A549 (cell line): ENCODE results near the gene ATXN7. TPM values are rescaled to one million over a fixed set of nuclear protein-coding genes. Genes with fewer than 3 reads are reported as not detected.

Experiments used
- ATAC-seq, 2 experiments: fragments of 200-7000 bp in 1 of 2; fragments of >200 bp in 1 of 2; cut with Nextera tagmentation in 1 of 2; cut with Tn5 transposase in 1 of 2; 3 replicates each; pipeline versions ENCODE4 v1.8.0 to v1.9.1; 2018 to 2020; ENCODE audit warnings: mild to moderate bottlenecking in 1 of 2, moderate library complexity in 1 of 2
- CTCF ChIA-PET: fragments of 300-600 bp; sonication (Branson Sonifier 250); formaldehyde crosslinking; extraction: SDS; loops from one replicate; lab custom pipeline; 2021; ENCODE audit warnings: antibody characterized with exemption, inconsistent platforms; lab: Yijun Ruan, JAX
- POLR2A ChIA-PET: fragments of 350-600 bp; formaldehyde crosslinking; extraction: SDS; loops from one replicate; lab custom pipeline; 2021; ENCODE audit warnings: antibody characterized with exemption, inconsistent platforms; lab: Yijun Ruan, JAX
- DNase-seq, 2 experiments: peaks; one replicate each; pipeline versions ENCODE4 v3.0.0 to v3.0.0-alpha.2; 2011 to 2016; ENCODE audit warnings: low read depth in 1 of 2, low spot score in 1 of 2
- FAIRE-seq: peaks from 2 replicates; lab custom pipeline; 2011; peaks lifted over from hg19 to GRCh38; lab: Jason Lieb, UNC
- H3K27ac ChIP-seq, 2 experiments: fragments of >200 bp; sonication (Bioruptor Twin); formaldehyde crosslinking; 3 replicates each; pipeline ENCODE4 v1.5.1; 2016 to 2017
- H3K4me1 ChIP-seq: fragments of >200 bp; sonication (Bioruptor Twin); formaldehyde crosslinking; 3 replicates; pipeline ENCODE4 v1.6.1; 2016
- H3K4me2 ChIP-seq: fragments of >200 bp; sonication (Bioruptor Twin); formaldehyde crosslinking; 3 replicates; pipeline ENCODE4 v1.6.1; 2016
- H3K4me3 ChIP-seq: fragments of >200 bp; sonication (Bioruptor Twin); formaldehyde crosslinking; 3 replicates; pipeline ENCODE4 v1.5.1; 2016
- H3K9me3 ChIP-seq: fragments of >200 bp; sonication (Bioruptor Twin); formaldehyde crosslinking; 3 replicates; pipeline ENCODE4 v1.6.1; 2016
- ATOH8 ChIP-seq: fragments of 250-450 bp; sonication (Bioruptor Pico); IDR thresholded peaks from 2 replicates; pipeline ENCODE4 v1.5.0; 2020; ENCODE audit warnings: low read depth, mild to moderate bottlenecking, moderate library complexity
- CBX2 ChIP-seq: fragments of 200-600 bp; sonication (generic); IDR thresholded peaks from 2 replicates; pipeline ENCODE4 v1.6.1; 2016; ENCODE audit warnings: low read depth, mild to moderate bottlenecking, borderline replicate concordance
- CHD2 ChIP-seq: fragments of 150-350 bp; IDR thresholded peaks from 2 replicates; pipeline ENCODE4 v1.6.1; 2014; ENCODE audit warnings: low read length; ENCODE audit not compliant: partially characterized antibody
- CHD4 ChIP-seq: fragments of 200-600 bp; sonication (generic); IDR thresholded peaks from 2 replicates; pipeline ENCODE4 v1.6.1; 2016; ENCODE audit warnings: antibody characterized with exemption, mild to moderate bottlenecking, borderline replicate concordance
- EHMT2 ChIP-seq: fragments of 200-600 bp; sonication (generic); IDR thresholded peaks from 2 replicates; pipeline ENCODE4 v1.6.1; 2016; ENCODE audit warnings: antibody characterized with exemption, low read depth, mild to moderate bottlenecking, moderate library complexity
- ESRRA ChIP-seq: fragments of 150-350 bp; IDR thresholded peaks from 2 replicates; pipeline ENCODE4 v1.6.1; 2014; ENCODE audit warnings: mild to moderate bottlenecking, low read length, borderline replicate concordance
- FOSB ChIP-seq: fragments of 250-450 bp; sonication (Bioruptor Pico); IDR thresholded peaks from 2 replicates; pipeline ENCODE4 v1.5.0; 2020; ENCODE audit warnings: mild to moderate bottlenecking, moderate library complexity
- HOXA7 ChIP-seq: fragments of 250-450 bp; sonication (Bioruptor Pico); IDR thresholded peaks from 2 replicates; pipeline ENCODE4 v1.5.0; 2020; ENCODE audit warnings: mild to moderate bottlenecking, moderate library complexity
- HOXB13 ChIP-seq: fragments of 250-450 bp; sonication (Bioruptor Pico); IDR thresholded peaks from 2 replicates; pipeline ENCODE4 v1.5.0; 2020; ENCODE audit warnings: low read depth, mild to moderate bottlenecking, moderate library complexity
- HOXB5 ChIP-seq: fragments of 250-450 bp; sonication (Bioruptor Pico); IDR thresholded peaks from 2 replicates; pipeline ENCODE4 v1.5.0; 2020; ENCODE audit warnings: mild to moderate bottlenecking, moderate library complexity
- JUN ChIP-seq, 2 experiments: fragments of >200 bp; sonication (Bioruptor Twin); formaldehyde crosslinking; IDR thresholded peaks; 2 replicates in 1 of 2; 3 replicates in 1 of 2; pipeline ENCODE4 v1.6.1; 2016 to 2017
- JUNB ChIP-seq: fragments of >200 bp; sonication (Bioruptor Twin); formaldehyde crosslinking; IDR thresholded peaks from 2 replicates; pipeline ENCODE4 v1.6.1; 2016
- KDM1A ChIP-seq: fragments of 200-600 bp; sonication (generic); IDR thresholded peaks from 2 replicates; pipeline ENCODE4 v1.6.1; 2016; ENCODE audit warnings: low read depth, mild to moderate bottlenecking
- KDM5A ChIP-seq: fragments of 200-600 bp; sonication (generic); IDR thresholded peaks from 2 replicates; pipeline ENCODE4 v1.6.1; 2016; ENCODE audit warnings: antibody characterized with exemption, mild to moderate bottlenecking
- MAFK ChIP-seq: fragments of 450-650 bp; IDR thresholded peaks from 2 replicates; pipeline ENCODE4 v1.6.1; 2014; ENCODE audit not compliant: partially characterized antibody
- MAZ ChIP-seq: fragments of 150-350 bp; IDR thresholded peaks from 2 replicates; pipeline ENCODE4 v1.6.1; 2014; ENCODE audit warnings: antibody characterized with exemption, low read depth, low read length, borderline replicate concordance
- MYC ChIP-seq: IDR thresholded peaks from 2 replicates; pipeline ENCODE4 v1.6.1; 2012; ENCODE audit warnings: mild to moderate bottlenecking, inconsistent platforms, low read length, improper control_type of control experiment, borderline replicate concordance
- NFE2L2 ChIP-seq: fragments of 150-350 bp; conservative IDR thresholded peaks from 2 replicates; pipeline ENCODE4 v1.6.1; 2014; ENCODE audit warnings: low read length
- NPAS2 ChIP-seq: fragments of 250-450 bp; sonication (Bioruptor Pico); IDR thresholded peaks from 2 replicates; pipeline ENCODE4 v1.8.0; 2022; ENCODE audit warnings: mild to moderate bottlenecking, moderate library complexity, borderline replicate concordance
- POLR2AphosphoS2 ChIP-seq: conservative IDR thresholded peaks from 2 replicates; pipeline ENCODE4 v1.6.1; 2012; ENCODE audit warnings: low read length, improper control_type of control experiment, inconsistent platforms
- RAD21 ChIP-seq, 2 experiments: fragments of >200 bp in 1 of 2; sonication (Bioruptor Twin) in 1 of 2; formaldehyde crosslinking in 1 of 2; IDR thresholded peaks in 1 of 2; conservative IDR thresholded peaks in 1 of 2; 2 replicates in 1 of 2; 3 replicates in 1 of 2; pipeline ENCODE4 v1.6.1; 2012 to 2018; ENCODE audit warnings: inconsistent platforms in 1 of 2
- REST ChIP-seq: fragments of 200-600 bp; sonication (generic); IDR thresholded peaks from 2 replicates; pipeline ENCODE4 v1.6.1; 2016; ENCODE audit warnings: antibody characterized with exemption, mild to moderate bottlenecking, moderate library complexity
- SMC3 ChIP-seq: fragments of >200 bp; sonication (Bioruptor Twin); formaldehyde crosslinking; IDR thresholded peaks from 3 replicates; pipeline ENCODE4 v1.6.1; 2018; ENCODE audit warnings: inconsistent platforms
- USF2 ChIP-seq: fragments of 450-650 bp; IDR thresholded peaks from 2 replicates; pipeline ENCODE4 v1.6.1; 2014; ENCODE audit warnings: antibody characterized with exemption
- ZC3H11A ChIP-seq: fragments of 450-650 bp; IDR thresholded peaks from 2 replicates; pipeline ENCODE4 v1.6.1; 2014; ENCODE audit warnings: antibody characterized with exemption, mild to moderate bottlenecking
- WGBS: methylation state at CpG from one replicate; pipeline ENCODE4 v1.1.6; 2017; ENCODE audit errors: missing lambda C conversion rate; 5-methylcytosine and 5-hydroxymethylcytosine counted together
- polyA plus RNA-seq, 4 experiments: library from polyadenylated mRNA; depleted of rRNA in 3 of 4; stranded (reverse); fragments of >200 nt; fragmentation: RNase III in 1 of 4; extraction: RNeasy Plus Mini Kit Qiagen cat#74134 plus additional on column Dnase treatment in 1 of 4; gene quantifications; 2 replicates in 3 of 4; 3 replicates in 1 of 4; pipeline ENCODE4 v1.2.3, GENCODE V29; 2011 to 2017
- TF ChIP-seq, protein P1 (sequence below): IDR thresholded peaks from 2 replicates; pipeline ENCODE4 v1.6.1; 2012; ENCODE audit warnings: low read depth, borderline replicate concordance
- TF ChIP-seq, protein P2 (sequence below): fragments of >200 bp; sonication (Bioruptor Twin); formaldehyde crosslinking; IDR thresholded peaks from 2 replicates; pipeline ENCODE4 v1.6.1; 2016
- TF ChIP-seq, protein P3 (sequence below): fragments of 150-350 bp; IDR thresholded peaks from 2 replicates; pipeline ENCODE4 v1.6.1; 2014; ENCODE audit warnings: low read depth, mild to moderate bottlenecking, low read length
- TF ChIP-seq, protein P4 (sequence below): IDR thresholded peaks from 2 replicates; pipeline ENCODE4 v1.6.1; 2012

ATXN7 gene
- polyA plus RNA-seq, 2 of the 4 experiments (the other 2 are of a cell fraction): 5.4 to 7.3 TPM

- 89% methylated on average over 4 of the region's 4 CpGs for WGBS
- no peak overlapping the region; the same call in 2 of the 3 replicates for H3K4me2 ChIP-seq
- DNase-seq (no peak), ATAC-seq (no peak), FAIRE-seq (no peak)
- peaks cover 23% of the 10 kb centered on the region for H3K4me1 ChIP-seq
- ChIA-PET POLR2A (no interaction called here), CTCF (no interaction called here)
- H3K4me3 ChIP-seq: no peak overlapping the region
- H3K9me3 ChIP-seq: no peaks in the 10 kb centered on the region
- TF ChIP-seq CHD2: no peak
- TF ChIP-seq HOXA7 (CRISPR knock-in tag): no peak
- TF ChIP-seq FOSB (CRISPR knock-in tag): no peak
- TF ChIP-seq, protein P1, sequence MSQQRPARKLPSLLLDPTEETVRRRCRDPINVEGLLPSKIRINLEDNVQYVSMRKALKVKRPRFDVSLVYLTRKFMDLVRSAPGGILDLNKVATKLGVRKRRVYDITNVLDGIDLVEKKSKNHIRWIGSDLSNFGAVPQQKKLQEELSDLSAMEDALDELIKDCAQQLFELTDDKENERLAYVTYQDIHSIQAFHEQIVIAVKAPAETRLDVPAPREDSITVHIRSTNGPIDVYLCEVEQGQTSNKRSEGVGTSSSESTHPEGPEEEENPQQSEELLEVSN: no peak
- TF ChIP-seq NPAS2 (CRISPR knock-in tag): no peak
- TF ChIP-seq, protein P2, sequence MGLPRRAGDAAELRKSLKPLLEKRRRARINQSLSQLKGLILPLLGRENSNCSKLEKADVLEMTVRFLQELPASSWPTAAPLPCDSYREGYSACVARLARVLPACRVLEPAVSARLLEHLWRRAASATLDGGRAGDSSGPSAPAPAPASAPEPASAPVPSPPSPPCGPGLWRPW: no peak
- TF ChIP-seq EHMT2: no peak
- no peak for TF ChIP-seq KDM1A
- no peak for TF ChIP-seq NFE2L2
- TF ChIP-seq, protein P3, sequence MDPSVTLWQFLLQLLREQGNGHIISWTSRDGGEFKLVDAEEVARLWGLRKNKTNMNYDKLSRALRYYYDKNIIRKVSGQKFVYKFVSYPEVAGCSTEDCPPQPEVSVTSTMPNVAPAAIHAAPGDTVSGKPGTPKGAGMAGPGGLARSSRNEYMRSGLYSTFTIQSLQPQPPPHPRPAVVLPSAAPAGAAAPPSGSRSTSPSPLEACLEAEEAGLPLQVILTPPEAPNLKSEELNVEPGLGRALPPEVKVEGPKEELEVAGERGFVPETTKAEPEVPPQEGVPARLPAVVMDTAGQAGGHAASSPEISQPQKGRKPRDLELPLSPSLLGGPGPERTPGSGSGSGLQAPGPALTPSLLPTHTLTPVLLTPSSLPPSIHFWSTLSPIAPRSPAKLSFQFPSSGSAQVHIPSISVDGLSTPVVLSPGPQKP: no peak
- TF ChIP-seq ESRRA: no peak
- TF ChIP-seq CBX2: no peak
- TF ChIP-seq MAZ: no peak
- no peak overlapping the region for H3K27ac ChIP-seq
Observed at GRCh38 chr3:63910001-63910400, 46.3 kb downstream of the ATXN7 start.

- H3K27ac ChIP-seq: peak overlapping the region; percentile 95 to 99; a peak in 5 of 6 replicates
- H3K9me3 ChIP-seq: no peaks in the 10 kb centered on the region
- ATAC-seq (no peak), DNase-seq (no peak), FAIRE-seq (no peak)
- 38% methylated on average over 1 of the region's 1 CpG for WGBS
- H3K4me3 ChIP-seq: peak overlapping the region; percentile 74; the same call in 2 of the 3 replicates
- H3K4me1 ChIP-seq: peaks cover 23% of the 10 kb centered on the region
- ChIA-PET CTCF (interaction anchor here (1.1 kb wide), 1 partner anchor 18 kb away, joined by 3 read pairs; no protein-coding TSS in a partner anchor), POLR2A (no interaction called here)
- peak overlapping the region; percentile 83 for H3K4me2 ChIP-seq
- no peak for TF ChIP-seq RAD21 (conservative IDR thresholded peaks at IDR 0.05 in 1 of 2, IDR thresholded peaks at IDR 0.05 in 1 of 2)
- no peak for TF ChIP-seq CHD4
- no peak for TF ChIP-seq KDM5A
- TF ChIP-seq POLR2AphosphoS2: no peak
- TF ChIP-seq REST: no peak
- no peak for TF ChIP-seq SMC3
- TF ChIP-seq ZC3H11A: no peak
- TF ChIP-seq MYC: no peak
- no peak for TF ChIP-seq USF2
- no peak for TF ChIP-seq HOXB5 (CRISPR knock-in tag)
- no peak for TF ChIP-seq EHMT2
- TF ChIP-seq CHD2: no peak
- TF ChIP-seq JUNB: no peak
- TF ChIP-seq KDM1A: no peak
- no peak for TF ChIP-seq ATOH8 (CRISPR knock-in tag)
- TF ChIP-seq MAFK: no peak
- TF ChIP-seq JUN (IDR thresholded peaks at IDR 0.05): no peak
- no peak for TF ChIP-seq HOXB13 (CRISPR knock-in tag)
- TF ChIP-seq, protein P4, sequence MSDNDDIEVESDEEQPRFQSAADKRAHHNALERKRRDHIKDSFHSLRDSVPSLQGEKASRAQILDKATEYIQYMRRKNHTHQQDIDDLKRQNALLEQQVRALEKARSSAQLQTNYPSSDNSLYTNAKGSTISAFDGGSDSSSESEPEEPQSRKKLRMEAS: no peak
- no peak for TF ChIP-seq HOXA7 (CRISPR knock-in tag)
Observed at GRCh38 chr3:63910891-63911290, 47.2 kb downstream of the ATXN7 start.
